ENCODE results near the gene RFXANK.
A peak's percentile ranks its signal among the peaks of the same experiment; 100 is the strongest.
"Not testable (repeated sequence)": the region's sequence is repeated elsewhere in the genome, so short reads cannot be mapped to it uniquely, and the experiment has no call there.

RFXANK gene

DNA sequence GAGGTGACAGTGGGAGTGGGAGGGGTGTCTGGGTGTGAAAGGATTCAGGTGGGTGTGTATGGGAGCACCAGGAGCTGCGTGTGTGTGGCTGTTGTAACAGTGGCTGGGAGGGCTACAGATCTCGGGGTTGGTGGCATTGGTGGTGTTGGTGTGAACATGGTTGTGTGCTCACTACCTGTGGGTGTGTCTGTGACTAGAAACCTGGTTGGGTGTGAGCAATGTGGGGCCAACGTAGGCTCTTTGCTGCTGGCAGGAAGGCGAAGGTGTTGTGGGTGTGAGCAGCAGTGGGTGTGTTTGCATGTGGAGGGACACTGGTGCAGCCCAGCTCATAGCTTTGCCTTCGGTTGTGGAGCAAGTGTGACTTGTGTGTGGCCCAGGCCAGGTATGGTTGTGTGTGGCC, 14.9 kb downstream of the RFXANK start:
- no peak for DNase-seq

DNA sequence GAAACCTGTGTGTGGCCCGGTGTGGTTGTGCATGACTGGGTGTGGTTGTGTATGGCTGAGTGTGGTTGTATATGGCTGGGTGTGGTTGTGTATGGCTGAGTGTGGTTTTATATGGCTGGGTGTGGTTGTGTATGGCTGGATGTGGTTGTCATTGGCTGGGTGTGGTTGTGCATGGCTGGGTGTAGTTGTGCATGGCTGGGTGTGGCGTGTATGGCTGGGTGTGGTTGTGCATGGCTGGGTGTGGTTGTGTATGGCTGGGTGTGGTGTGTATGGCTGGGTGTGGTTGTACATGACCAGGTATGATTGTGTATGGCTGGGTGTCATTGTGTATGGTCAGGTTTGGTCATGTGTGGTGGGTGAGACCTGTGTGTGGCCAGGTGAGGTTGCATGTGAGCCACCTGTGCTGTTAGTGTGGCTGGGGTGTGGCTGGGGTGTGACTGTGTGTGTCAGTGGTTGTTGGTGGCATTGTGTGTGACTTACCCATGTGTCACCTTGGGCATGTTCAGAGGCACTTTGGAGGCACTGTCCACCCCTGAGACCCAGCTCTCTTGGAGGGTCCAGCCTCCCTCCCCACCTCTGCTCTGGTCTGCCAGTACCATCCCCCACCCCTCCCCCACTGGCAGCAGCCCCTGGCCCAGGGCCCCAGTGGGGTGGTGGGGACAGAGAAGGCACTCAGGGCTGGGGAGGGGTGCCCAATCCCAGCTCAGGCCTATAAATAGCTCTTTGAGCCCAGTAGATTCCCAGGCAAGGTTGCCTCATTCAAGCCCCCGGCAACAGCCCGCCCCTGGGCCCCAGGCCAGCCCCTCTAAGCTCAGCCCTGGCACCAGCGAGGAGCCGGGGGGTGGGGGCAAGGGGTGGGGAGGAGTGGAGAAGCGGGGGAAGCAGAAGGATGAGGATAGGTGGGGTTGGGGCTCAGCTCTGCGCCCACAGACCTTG, 15.8 kb downstream of the RFXANK start:
- DNase-seq = no peak

DNA sequence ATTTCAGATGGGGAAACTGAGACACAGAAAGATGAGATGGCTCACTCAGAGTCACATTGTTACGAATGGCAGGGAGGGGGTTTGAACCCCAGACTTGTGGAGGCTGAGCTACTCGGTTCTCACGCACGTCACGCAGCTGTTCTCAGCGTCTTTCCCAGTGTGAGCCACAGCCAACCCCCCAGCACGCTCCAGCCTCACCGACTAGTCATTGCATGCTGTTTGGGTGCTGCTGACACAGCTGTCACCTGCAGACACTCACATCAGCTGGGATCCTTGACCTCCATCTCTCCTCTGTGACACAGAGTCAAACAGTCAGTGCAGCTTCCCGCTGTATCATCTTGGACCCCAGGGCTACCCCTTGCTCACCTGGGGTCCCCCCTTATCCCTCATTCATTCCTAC, 17.3 kb downstream of the RFXANK start:
- no peak for DNase-seq

DNA sequence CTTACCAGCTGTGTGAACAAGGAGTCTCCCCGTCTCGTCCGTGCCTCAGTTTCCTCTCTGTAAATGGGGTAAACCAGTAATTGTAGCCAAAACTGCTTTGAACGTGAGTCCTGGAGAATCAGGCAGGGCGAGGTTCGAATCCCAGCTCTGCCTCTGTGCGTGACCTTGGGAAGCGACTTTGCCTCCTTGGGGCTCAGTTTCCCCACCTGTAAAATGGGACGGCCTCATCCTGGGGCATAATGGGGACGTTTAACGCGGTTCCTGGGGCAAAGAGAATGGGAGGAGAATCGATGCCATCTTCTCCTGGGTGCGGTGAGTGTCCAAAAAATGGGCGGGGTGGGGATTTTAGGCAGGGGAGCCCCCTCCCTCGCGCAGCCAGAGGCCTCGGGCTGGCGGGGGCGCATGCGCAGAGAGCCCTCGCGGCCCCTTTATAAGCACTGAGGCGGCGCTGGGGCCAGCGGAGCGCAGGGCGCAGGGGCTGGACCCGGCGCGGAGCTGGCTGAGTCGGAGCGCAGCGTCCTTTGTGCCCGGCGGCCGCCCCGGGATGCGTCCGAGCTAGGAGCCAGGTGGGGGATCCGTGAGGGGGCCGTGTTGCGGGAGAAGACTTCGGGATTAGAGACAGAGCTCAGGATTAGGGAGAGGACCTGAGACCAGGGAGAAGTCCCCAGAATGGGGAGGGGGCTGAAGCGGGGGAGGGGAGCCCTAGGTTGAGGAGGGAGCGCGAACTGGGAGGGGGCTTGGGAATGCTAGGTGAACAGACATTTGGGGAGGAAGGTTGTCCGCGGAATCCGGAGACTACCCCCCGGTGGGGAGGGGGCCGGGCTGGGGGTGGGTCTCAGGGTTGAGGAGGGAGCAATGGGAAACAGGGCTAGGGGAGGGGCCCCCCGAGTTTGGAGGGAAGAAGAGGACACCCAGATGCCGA, 19.7 kb downstream of the RFXANK start, which contains the start of gene NCAN:
Gene NCAN, plus strand, starts transcription at position 460 of the 922 bp plus-strand sequence. CDS start 4,996 bp downstream, outside the sequence.
- no peak for DNase-seq

DNA sequence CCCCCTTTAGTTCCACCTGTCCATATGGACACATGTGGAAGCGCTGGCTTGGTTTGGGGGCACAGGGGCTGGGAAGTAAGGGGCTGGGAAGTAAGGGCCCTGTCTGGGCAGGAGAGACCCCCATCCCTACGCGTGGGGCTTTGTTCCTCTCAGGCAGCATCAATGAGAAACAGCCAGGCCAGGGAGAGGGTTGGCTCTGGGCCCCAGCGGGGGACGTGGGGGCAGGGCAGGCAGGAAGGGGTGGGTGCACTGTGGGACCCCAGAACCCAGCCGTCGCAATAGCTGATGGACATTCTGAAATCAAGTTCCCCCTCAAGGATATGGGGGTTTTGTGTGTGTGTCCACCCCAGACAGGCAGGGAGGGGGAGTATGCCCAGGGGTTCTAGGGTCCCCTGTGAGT, 20.9 kb downstream of the RFXANK start:
- DNase-seq = no peak

DNA sequence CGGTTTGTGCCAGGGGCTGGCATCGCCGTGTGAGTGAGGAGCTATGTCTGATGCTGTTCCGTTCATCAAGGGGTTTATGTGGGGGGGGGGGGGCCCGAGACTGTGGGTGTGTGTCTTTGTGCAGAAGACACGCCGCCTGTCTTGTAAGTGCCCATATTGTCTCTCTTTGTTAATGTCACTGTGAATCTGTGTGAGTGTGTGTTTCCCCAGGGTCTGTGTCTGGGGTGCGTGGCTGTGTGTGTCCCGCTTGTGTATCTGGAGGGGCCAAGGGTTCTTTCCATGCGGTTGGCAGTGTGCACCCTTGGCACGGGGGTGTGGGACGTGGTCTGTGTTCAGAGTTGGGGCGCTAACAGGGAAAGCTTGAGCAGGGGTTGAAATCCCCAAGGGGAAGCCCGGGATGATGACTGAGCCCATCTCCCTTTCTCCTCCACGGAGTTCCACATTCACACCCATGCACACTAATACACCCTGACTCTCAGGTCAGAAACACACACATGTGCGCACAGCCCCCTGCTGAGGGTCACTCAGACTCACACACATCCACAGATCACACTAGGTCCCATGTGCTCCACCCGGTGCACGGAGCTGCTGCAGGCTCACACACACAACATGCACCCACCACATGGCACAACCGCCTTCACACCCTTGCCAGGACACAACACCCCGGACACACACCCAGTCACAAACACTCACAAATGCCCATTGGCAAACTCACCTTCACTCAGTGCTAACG, 21.5 kb downstream of the RFXANK start:
- no peak for DNase-seq

DNA sequence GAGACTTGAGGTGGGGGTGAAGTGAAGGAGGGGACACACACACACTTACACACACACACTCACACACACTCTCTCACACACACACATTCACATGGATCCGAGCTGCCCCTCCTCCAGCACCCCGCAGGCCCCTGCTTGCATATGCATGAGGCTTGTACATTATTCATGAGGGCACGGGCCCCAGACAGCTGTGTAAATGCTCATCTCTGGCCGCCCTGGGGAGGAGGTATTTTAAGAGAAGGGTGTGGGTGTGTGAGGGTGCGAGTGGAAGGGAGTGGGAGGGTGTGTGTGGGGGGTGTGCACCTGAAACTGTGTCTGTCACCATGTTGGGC, 22.1 kb downstream of the RFXANK start:
- no peak for DNase-seq

DNA sequence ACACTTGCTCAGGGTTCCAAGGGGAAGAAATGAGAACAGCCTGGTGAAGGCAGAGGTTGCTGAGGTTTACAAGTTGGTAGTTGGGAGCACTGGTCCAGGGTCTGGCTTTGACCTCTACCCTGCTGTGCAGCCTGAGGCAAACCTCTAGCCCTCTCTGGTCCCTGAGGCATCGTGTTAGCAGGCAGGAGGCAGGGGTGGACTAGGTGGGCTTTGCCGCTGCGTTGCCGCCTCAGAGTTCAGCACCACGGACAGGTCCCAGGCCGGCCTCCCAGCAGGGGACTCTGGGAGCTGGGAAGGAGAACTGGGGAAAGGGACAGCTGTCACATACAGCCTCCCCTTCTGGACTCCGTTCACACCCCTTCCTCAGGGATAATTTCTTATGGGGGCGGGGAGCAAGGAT, 22.8 kb downstream of the RFXANK start:
- no peak for DNase-seq

DNA sequence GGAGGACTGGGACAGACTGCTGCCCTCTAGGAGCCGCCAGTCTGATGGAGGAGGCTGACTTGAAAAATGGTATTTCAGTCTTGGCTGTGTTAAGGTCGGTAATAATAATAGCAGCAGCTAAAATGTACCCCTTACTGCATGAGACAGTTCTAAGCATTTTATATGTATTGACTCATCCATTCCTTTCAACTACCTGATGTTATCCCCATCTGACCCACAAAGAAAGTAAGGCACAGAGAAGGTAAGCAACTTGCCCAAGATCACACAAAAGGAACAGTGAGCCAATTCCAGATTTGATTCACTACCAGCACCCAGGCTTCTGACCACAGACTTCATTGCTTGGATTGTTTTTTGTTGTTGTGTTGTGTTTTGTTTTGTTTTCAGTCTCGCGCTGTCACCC, 23.7 kb downstream of the RFXANK start:
- no peak for DNase-seq

DNA sequence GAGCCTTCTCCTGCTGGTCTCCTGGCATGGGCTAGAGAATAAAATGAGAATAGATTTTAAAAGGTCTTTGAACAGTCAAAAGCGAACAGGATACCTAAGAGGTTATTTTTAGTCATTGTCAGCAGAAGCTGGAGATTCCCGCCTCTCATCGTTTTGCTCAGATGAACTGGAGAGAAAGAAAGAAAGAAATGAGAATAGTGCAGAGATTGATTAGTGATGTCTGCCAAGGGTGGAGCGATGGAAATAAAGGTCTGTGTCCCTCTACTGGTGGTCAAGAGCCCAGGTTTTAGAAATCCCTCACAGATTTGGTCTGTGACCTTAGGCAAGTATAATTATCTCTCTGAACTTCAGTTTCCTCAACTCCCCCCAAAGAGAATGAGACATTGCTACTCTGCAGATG, 25.0 kb downstream of the RFXANK start:
- DNase-seq = no peak

DNA sequence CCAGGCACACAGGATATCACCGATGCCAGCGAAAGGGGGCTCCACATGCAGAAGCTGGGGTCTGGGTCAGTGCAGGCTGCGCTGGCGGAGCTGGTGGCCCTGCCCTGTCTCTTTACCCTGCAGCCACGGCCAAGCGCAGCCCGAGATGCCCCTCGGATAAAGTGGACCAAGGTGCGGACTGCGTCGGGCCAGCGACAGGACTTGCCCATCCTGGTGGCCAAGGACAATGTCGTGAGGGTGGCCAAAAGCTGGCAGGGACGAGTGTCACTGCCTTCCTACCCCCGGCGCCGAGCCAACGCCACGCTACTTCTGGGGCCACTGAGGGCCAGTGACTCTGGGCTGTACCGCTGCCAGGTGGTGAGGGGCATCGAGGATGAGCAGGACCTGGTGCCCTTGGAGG, 26.9 kb downstream of the RFXANK start:
- DNase-seq = no peak

DNA sequence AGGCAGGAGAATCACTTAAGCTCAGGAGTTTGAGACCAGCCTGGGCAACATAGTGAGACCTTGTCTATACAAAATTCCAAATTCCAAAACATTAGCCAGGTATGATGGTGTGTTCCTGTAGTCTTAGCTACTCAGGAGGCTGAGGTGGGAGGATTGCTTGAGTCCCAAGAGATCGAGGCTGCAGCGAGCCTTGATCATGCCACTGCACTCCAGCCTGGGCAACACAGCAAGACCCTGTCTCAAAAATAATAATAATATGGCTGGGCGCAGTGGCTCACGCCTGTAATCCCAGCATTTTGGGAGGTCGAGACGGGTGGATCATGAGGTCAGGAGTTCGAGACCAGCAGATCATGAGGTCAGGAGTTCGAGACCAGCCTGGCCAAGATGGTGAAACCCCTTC, 28.9 kb downstream of the RFXANK start:
- not testable (repeated sequence) for DNase-seq

DNA sequence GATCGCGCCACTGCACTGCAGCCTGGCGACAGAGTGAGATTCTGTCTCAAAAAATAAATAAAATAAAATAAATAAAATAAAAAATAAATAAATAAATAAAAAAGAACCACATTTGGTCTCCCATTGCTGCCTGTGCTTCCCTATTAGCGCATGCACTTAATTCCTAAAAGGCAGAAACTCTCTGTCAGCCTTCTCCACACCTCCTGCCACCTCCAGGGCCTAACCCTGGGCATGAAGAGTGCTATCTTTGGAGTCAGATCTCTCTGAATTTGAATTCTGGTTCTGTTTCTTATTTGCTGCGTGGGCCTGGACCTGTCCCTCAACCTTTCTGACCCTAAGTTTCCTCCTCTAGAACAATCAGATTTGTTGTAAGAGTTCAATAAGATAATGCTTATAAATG, 31.0 kb downstream of the RFXANK start:
- DNase-seq = no peak

DNA sequence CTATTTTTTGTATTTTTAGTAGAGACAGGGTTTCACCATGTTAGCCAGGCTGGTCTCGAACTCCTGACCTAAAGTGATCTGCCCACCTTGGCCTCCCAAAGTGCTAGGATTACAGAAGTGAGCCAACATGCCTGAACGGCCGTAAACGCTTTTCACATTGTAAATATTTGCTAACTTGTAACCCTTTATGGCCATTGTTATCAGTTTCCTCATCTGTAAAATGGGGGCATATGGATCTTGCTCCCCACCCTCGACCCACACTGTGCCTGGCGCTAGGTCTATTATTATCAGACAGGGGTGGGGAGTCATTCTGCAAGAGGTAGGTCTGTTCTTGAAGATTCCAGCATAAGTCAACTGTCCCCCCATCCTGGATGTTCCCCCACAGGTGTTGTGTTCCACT, 31.6 kb downstream of the RFXANK start:
- DNase-seq = no peak

DNA sequence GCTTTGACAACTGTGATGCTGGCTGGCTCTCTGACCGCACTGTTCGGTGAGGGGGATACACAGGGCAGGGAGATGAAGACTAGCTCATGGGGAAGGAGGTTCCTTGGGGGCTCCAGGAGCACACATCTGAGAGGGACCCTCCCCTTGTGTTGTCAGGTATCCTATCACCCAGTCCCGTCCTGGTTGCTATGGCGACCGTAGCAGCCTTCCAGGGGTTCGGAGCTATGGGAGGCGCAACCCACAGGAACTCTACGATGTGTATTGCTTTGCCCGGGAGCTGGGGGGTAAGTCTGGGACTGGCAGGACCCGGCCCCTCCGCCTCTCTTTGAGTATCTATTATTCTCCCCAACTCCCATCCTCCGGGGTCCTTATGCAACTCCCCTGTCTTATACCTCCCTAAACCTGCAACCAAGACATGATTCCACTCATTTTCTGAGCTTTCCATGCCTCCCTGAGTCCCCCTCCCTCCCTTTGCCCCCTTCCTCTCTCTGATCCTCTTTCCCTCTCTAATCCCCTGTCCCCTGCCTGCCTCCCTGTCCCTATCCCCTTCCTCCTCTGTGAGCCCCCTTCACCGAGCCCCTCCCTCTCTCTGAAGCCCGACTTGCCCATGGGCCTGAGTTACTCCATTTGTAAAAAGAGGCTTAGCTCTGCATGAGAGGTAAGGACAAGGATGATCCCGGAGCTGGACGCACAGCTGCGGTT, 32.2 kb downstream of the RFXANK start:
- no peak for DNase-seq

DNA sequence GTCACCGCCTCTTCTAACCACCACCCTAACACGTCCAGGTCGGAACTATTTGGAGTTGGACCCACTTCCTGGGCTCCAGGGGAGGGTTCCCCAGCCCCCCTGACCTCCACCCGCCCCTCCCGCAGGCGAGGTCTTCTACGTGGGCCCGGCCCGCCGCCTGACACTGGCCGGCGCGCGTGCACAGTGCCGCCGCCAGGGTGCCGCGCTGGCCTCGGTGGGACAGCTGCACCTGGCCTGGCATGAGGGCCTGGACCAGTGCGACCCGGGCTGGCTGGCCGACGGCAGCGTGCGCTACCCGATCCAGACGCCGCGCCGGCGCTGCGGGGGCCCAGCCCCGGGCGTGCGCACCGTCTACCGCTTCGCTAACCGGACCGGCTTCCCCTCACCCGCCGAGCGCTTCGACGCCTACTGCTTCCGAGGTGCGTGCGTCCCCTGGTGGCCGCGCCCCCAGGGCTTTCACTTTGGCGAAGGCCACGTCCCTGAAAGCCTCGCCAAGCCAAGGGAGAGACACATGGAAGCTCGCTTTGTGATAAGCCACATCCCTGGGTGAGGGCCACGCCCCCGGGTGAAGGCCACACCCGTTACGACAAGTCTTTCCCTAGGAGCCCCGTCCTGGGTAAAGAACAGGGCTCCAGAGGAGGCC, 32.9 kb downstream of the RFXANK start:
- peak; percentile 64 for DNase-seq

DNA sequence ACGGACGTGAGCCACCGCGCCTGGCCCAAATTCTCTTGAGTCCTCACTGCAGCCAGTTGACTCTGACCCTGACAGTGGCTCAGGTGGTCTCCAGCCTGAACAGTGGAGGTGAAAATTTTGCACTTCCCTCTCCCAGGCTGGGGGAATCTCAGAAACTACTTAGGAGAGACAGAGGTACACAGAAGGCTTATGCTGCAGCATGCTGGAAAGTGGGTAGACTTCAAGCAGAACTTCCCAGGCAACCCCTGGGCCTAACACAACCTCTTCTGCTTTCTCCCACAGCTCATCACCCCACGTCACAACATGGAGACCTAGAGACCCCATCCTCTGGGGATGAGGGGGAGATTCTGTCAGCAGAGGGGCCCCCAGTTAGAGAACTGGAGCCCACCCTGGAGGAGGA, 34.1 kb downstream of the RFXANK start:
- DNase-seq = no peak

DNA sequence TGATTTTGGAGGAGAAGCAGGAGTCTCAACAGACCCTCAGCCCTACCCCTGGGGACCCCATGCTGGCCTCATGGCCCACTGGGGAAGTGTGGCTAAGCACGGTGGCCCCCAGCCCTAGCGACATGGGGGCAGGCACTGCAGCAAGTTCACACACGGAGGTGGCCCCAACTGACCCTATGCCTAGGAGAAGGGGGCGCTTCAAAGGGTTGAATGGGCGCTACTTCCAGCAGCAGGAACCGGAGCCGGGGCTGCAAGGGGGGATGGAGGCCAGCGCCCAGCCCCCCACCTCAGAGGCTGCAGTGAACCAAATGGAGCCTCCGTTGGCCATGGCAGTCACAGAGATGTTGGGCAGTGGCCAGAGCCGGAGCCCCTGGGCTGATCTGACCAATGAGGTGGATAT, 34.6 kb downstream of the RFXANK start:
- no peak for DNase-seq

DNA sequence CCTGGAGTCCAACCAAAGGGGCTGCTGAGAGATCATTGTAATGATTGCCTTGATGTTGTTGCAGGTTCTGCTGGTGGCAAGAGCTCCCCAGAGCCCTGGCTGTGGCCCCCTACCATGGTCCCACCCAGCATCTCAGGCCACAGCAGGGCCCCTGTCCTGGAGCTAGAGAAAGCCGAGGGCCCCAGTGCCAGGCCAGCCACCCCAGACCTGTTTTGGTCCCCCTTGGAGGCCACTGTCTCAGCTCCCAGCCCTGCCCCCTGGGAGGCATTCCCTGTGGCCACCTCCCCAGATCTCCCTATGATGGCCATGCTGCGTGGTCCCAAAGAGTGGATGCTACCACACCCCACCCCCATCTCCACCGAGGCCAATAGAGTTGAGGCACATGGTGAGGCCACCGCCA, 35.2 kb downstream of the RFXANK start:
- no peak for DNase-seq

DNA sequence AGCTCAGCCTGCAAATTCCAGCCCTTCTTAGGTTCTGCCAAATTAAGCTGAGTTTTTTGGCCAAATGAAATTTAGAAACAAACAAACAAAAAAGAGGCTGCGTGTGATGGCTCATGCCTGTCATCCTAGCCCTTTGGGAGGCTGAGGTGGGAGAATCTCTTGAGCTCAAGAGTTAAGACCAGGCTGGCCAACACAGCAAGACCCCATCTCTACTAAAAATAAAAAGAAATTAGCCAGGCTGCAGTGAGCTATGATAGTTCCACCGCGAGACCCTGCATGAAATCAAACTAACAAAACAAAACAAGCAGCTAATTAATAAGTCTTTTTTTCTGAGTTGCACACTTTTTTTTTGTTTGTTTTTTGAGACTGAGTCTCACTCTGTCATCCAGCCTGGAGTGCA, 37.6 kb downstream of the RFXANK start:
- no peak for DNase-seq

DNA sequence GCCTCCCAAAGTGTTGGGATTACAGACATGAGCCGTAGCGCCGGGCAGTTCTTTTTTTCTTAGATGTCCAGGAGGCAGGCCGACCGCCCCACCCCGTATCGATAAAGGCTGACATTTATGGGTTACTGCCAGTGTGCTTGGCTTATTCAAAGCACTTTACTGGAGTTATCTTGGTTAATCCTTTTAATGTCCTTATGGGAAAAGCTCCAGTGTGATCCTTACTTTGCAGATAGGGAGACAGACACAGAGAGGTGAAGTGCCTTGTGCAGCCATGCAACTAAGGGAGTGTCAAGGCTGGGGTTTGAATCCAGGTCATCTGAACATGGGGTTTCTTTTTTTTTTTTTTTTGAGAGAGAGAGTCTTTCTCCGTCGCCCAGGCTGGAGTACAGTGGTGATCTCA, 38.9 kb downstream of the RFXANK start:
- no peak for DNase-seq

DNA sequence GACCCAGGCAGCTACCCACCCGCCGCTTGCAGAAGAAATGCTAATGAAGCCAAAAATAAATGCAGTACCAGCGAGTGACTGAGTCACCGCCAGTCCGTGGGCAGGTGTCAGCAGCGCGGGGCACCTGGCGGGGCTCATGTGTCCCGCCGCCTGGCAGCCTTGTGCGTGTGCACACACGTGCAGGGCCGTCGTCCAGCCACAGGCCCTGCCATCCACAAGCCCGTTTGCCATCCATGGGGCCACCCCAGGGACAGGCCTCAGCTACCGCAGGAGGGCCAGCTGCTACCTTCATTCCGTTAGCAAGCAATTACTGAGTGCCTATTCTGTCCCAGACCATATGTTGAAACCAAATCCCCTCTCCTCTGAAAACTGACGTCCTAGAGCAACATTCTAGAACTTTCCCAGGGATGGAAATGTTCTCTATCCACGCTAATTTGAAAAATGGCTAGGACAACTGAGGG, 40.2 kb downstream of the RFXANK start:
- DNase-seq = no peak
